Sigmoid colon (tissue), 4 donors: ENCODE measurements around the gene SPAG16.

Experiments
- EP300 ChIP-seq, 4 donors: sonication (generic); formaldehyde crosslinking; IDR thresholded peaks; one replicate each; pipeline ENCODE4 v1.6.1; 2017; ENCODE audit warnings: antibody characterized with exemption in 4 of 4
- POLR2A ChIP-seq, 2 donors: fragments of 450-650 bp; IDR thresholded peaks; one replicate each; pipeline ENCODE4 v1.6.1; 2016; ENCODE audit warnings: antibody characterized with exemption in 2 of 2, mild to moderate bottlenecking in 2 of 2, moderate library complexity in 2 of 2
- POLR2AphosphoS5 ChIP-seq, 4 donors: sonication (generic); formaldehyde crosslinking; IDR thresholded peaks; one replicate each; pipeline ENCODE4 v1.6.1; 2017; ENCODE audit warnings: antibody characterized with exemption in 4 of 4
- TF ChIP-seq, protein P1 (sequence below), 4 experiments: fragments of 450-650 bp in 3 of 4; fragments of 200-600 bp in 1 of 4; IDR thresholded peaks; one replicate each; pipeline ENCODE4 v1.5.1; 2016 to 2019; ENCODE audit warnings: antibody characterized with exemption in 4 of 4, mild to moderate bottlenecking in 3 of 4, moderate library complexity in 2 of 4

DNA sequence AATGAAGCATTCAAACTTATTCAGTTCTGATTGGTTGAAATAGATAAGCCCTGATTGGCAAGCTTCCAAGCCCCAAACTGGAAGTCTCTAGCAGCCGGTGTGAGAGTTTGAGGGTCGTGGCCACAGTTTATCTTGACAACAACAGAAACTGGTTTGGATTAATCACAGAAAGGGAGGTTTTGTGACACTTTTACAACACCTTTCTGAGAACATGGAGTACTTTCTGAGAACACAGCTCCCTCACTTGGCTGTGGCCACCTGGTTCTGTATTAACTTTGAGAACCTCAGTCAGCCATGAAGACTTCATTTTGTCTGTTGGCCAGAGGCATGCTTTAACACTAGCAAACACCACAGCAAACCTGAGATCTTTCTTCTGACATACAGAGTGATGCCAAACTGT, 845.9 kb downstream of the SPAG16 start:
- TF ChIP-seq, protein P1, sequence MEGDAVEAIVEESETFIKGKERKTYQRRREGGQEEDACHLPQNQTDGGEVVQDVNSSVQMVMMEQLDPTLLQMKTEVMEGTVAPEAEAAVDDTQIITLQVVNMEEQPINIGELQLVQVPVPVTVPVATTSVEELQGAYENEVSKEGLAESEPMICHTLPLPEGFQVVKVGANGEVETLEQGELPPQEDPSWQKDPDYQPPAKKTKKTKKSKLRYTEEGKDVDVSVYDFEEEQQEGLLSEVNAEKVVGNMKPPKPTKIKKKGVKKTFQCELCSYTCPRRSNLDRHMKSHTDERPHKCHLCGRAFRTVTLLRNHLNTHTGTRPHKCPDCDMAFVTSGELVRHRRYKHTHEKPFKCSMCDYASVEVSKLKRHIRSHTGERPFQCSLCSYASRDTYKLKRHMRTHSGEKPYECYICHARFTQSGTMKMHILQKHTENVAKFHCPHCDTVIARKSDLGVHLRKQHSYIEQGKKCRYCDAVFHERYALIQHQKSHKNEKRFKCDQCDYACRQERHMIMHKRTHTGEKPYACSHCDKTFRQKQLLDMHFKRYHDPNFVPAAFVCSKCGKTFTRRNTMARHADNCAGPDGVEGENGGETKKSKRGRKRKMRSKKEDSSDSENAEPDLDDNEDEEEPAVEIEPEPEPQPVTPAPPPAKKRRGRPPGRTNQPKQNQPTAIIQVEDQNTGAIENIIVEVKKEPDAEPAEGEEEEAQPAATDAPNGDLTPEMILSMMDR (IDR thresholded peaks at IDR 0.05) = no peak
- TF ChIP-seq POLR2A (IDR thresholded peaks at IDR 0.05) = no peak
- TF ChIP-seq POLR2AphosphoS5 (IDR thresholded peaks at IDR 0.05) = no peak
- no peak for TF ChIP-seq EP300 (IDR thresholded peaks at IDR 0.05)
